ENCODE data around the gene EFCAB10. TPM values are rescaled to one million over a fixed set of nuclear protein-coding genes. Genes with fewer than 3 reads are reported as not detected.
A peak's percentile ranks its signal among the peaks of the same experiment; 100 is the strongest.
"Not testable (repeated sequence)": the region's sequence is repeated elsewhere in the genome, so short reads cannot be mapped to it uniquely, and the experiment has no call there.

EFCAB10 gene
- total and polyA plus RNA-seq, 10 donors, result 0.08 to 1.3 TPM; not detected in 8

DNA sequence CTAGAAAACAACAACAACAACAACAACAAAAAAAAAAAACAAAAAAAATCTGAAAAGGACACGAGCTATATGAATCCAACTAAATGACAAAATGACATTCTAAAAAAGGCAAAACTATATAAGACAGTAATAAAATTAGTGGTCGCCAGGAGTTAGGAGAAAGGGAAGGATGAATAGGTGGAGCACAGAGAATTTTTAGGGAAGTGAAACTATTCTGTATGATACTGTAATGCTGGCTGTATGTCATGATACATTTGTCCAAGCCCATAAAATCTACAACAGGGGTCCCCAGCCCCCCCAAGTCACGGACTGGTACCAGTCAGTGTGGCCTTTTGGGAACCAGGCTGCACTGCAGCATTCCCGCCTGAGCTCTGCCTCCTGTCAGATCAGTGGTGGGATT is 56.5 kb downstream of the EFCAB10 start:
- intact Hi-C loops (cut with DNase I; ENCODE audit: low total_unique reads), result no loop called here

DNA sequence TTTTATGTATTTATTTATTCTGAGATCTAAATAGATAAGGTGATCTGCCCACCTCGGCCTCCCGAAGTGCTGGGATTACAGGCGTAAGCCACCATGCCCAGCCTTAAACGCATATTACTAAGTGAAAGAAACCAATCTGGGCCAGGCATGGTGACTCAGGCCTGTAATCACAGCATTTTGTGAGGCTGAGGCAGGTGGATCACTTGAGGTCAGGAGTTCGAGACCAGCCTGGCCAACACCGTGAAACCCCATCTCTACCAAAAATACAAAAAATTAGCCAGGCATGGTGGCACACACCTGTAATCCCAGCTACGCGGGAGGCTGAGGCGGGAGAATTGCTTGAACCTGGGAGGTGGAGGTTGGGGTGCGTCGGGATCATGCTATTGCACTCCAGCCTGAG is 56.9 kb downstream of the EFCAB10 start:
- DNase-seq, H3K9me3 ChIP-seq: not testable (repeated sequence)
- 91 to 97% (median 96%) methylated on average over 11 of the region's 11 CpGs for WGBS, 5 donors

More for the DNA sequence above, 56.5 kb downstream of the EFCAB10 start:
- DNase-seq, result no peak
- peaks cover 0 to 25% (median 17%) of the 10 kb centered on the region in 6 donors for H3K4me1 ChIP-seq
- no peaks in the 10 kb centered on the region for H3K36me3 ChIP-seq
- 67 to 78% (median 76%) methylated on average over 4 of the region's 4 CpGs for WGBS, 5 donors
- H3K27me3 ChIP-seq (replicated peaks in 1 of 7), result no peaks in the 10 kb centered on the region
- H3K27ac ChIP-seq, result no peak overlapping the region
- H3K9me3 ChIP-seq, result no peaks in the 10 kb centered on the region
- H3K4me3 ChIP-seq, result no peak overlapping the region
- TF ChIP-seq, protein P1, sequence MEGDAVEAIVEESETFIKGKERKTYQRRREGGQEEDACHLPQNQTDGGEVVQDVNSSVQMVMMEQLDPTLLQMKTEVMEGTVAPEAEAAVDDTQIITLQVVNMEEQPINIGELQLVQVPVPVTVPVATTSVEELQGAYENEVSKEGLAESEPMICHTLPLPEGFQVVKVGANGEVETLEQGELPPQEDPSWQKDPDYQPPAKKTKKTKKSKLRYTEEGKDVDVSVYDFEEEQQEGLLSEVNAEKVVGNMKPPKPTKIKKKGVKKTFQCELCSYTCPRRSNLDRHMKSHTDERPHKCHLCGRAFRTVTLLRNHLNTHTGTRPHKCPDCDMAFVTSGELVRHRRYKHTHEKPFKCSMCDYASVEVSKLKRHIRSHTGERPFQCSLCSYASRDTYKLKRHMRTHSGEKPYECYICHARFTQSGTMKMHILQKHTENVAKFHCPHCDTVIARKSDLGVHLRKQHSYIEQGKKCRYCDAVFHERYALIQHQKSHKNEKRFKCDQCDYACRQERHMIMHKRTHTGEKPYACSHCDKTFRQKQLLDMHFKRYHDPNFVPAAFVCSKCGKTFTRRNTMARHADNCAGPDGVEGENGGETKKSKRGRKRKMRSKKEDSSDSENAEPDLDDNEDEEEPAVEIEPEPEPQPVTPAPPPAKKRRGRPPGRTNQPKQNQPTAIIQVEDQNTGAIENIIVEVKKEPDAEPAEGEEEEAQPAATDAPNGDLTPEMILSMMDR (IDR thresholded peaks at IDR 0.05 in 8 of 11, conservative IDR thresholded peaks at IDR 0.05 in 3 of 11), result no peak
- TF ChIP-seq POLR2AphosphoS5 (IDR thresholded peaks at IDR 0.05), result no peak
- no peak for TF ChIP-seq POLR2A (IDR thresholded peaks at IDR 0.05)

DNA sequence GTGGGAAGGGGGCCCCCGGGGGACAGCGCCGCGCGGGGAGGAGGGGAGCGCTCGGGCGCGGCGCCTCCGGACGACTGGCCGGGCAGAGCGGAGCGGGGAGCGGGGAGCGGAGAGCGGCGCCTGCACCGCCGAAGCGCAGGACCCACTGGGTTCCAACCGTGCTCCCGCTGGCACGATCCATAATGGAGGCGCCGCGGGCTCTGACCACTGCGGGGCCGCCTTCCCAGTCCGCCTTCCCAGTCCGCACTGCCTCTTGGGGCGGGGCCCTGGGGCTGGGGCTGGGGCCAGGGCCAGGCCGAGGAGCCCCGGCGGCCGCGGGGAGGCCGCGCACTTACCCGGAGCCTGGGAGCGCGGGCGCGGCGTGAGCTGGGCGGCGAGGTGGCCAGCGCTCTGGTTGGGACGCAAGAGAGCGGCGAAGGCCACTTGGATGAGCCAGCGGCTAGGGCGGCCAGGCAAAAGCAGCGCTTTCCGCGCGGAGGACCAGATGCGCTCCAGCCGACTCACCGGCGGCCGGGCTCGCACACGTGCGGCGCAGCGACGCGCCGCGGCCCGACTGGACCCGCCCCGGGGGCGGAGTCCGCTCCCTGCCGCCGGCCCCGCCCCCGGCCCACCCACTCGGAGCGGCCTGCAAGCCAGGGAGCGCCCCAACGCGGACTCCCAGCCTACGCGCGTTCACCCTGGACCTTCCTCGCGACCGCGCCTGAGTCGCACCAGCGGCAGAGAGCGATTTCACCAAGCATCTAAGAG is 59.4 kb downstream of the EFCAB10 start, which contains the start of gene PUS7:
TSS of gene PUS7 (minus strand) at position 555 of the 747 bp plus-strand sequence. CDS start 13,759 bp downstream, outside the sequence.
- no peaks in the 10 kb centered on the region for H3K36me3 ChIP-seq
- H3K27me3 ChIP-seq (replicated peaks in 1 of 7), result no peaks in the 10 kb centered on the region
- TF ChIP-seq, protein P1 (IDR thresholded peaks at IDR 0.05 in 8 of 11, conservative IDR thresholded peaks at IDR 0.05 in 3 of 11), result peak in 2 of 11 experiments; percentile 6 to 39
- TF ChIP-seq POLR2A (IDR thresholded peaks at IDR 0.05) (no peak), POLR2AphosphoS5 (IDR thresholded peaks at IDR 0.05) (peak; percentile 69 to 81 (median 79))
- H3K4me3 ChIP-seq, result peak within 1 kb of the TSS; percentile 63 to 97 (median 92)
- 0 to 1% (median 1%) methylated on average over 15 to 96 of the region's 96 CpGs for WGBS, 5 donors
- H3K27ac ChIP-seq, result peak within 1 kb of the TSS; percentile 71 to 87 (median 82)
- DNase-seq, result peak; percentile 96
- no peaks in the 10 kb centered on the region for H3K9me3 ChIP-seq
- intact Hi-C loops (cut with DNase I; ENCODE audit: low total_unique reads), result no loop called here
- peaks cover 0 to 25% (median 17%) of the 10 kb centered on the region in 6 donors for H3K4me1 ChIP-seq

More for the DNA sequence above, 56.9 kb downstream of the EFCAB10 start:
- H3K4me1 ChIP-seq, result peaks cover 0 to 25% (median 17%) of the 10 kb centered on the region in 6 donors
- intact Hi-C loops (cut with DNase I; ENCODE audit: low total_unique reads); H3K27me3 ChIP-seq (replicated peaks in 1 of 7); H3K36me3 ChIP-seq; H3K27ac ChIP-seq; H3K4me3 ChIP-seq: not testable (repeated sequence)

DNA sequence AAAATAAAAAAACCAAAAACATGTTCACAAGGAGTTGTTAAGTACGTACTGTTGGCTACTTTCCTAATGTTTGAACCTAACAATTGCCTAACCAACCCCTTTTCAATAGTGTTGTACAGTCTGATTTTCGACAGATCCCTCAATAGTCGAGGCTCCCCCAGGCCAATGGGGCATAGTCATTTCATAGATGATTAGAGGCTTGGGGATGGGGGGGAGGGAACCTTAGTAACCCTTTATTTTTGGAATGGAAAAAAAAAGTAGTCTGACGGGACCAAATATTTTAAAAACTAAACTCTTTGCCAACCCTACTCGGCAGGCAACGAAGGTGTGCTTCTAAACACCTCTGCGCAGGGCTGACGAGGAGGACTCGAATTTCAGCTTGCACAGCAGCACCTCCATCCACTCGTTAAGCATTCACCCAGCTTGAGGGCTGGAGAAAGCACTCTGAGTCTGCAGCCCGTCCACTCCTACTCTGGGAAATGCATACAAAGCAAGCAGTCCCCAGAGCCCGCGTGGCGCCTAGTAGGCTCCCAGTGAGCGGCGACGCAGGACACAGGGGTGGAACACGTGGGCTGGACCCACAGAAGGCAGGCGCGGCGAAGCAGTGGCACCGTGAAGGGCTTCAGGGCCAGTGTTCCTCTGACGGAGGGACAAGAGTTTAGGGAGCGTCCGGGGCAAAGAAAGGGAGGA is 60.1 kb downstream of the EFCAB10 start:
- 9 to 29% (median 12%) methylated on average over 21 to 25 of the region's 25 CpGs for whole genome bisulfite sequencing, 5 donors
- TF ChIP-seq, protein P1 (IDR thresholded peaks at IDR 0.05 in 8 of 11, conservative IDR thresholded peaks at IDR 0.05 in 3 of 11), result no peak
- TF ChIP-seq POLR2AphosphoS5 (IDR thresholded peaks at IDR 0.05), result no peak
- no peak for TF ChIP-seq POLR2A (IDR thresholded peaks at IDR 0.05)
- H3K27ac ChIP-seq, result peak overlapping the region; percentile 71 to 87 (median 82)
- H3K4me1 ChIP-seq, result peaks cover 0 to 25% (median 17%) of the 10 kb centered on the region in 6 donors
- DNase-seq, result peak; percentile 87
- peak overlapping the region; percentile 63 to 97 (median 92) for H3K4me3 ChIP-seq
- no peaks in the 10 kb centered on the region for H3K27me3 ChIP-seq (replicated peaks in 1 of 7)
- intact Hi-C loops (cut with DNase I; ENCODE audit: low total_unique reads), result no loop called here
- H3K9me3 ChIP-seq, result no peaks in the 10 kb centered on the region
- no peaks in the 10 kb centered on the region for H3K36me3 ChIP-seq

DNA sequence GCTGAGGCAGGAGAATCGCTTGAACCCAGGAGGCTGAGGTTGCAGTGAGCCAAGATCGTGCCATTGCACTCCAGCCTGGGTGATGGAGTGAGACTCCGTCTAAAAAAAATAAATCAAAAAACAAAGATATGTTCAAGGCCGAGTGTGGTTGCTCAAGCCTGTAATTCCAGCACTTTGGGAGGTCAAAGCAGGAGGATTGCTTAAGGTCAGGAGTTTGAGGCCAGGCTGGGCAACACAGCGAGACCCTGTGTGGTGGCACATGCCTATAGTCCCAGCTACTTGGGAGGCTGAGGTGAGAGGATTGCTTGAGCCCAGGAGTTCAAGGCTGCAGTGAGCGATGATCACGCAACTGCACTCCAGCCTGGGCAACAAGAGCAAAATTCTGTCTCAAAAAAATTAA is 60.7 kb downstream of the EFCAB10 start:
- H3K36me3 ChIP-seq; intact Hi-C loops (cut with DNase I; ENCODE audit: low total_unique reads); H3K27me3 ChIP-seq (replicated peaks in 1 of 7); H3K27ac ChIP-seq; DNase-seq; H3K9me3 ChIP-seq: not testable (repeated sequence)
- H3K4me3 ChIP-seq, result peak overlapping the region in 1 of 8 donors; percentile 95
- 94 to 96% (median 94%) methylated on average over 7 of the region's 7 CpGs for WGBS, 5 donors
- H3K4me1 ChIP-seq, result peaks cover 0 to 25% (median 17%) of the 10 kb centered on the region in 6 donors

All from spleen (tissue), 11 donors.